Endothelial cell (in vitro differentiated cells): ENCODE results near the gene TTC9. TPM values are rescaled to one million over a fixed set of nuclear protein-coding genes. Genes with fewer than 3 reads are reported as not detected.

ENCODE experiments used
- DNase-seq: peaks from one replicate; pipeline ENCODE4 v3.0.0; 2021; ENCODE audit warnings: low spot score
- H3K27ac Mint-ChIP-seq: one replicate; pipeline ENCODE4 v1.8.0; 2021; ENCODE audit warnings: mixed read lengths, inconsistent platforms; ENCODE audit not compliant: unreplicated experiment
- H3K27me3 Mint-ChIP-seq: one replicate; pipeline ENCODE4 v1.8.0; 2021; ENCODE audit warnings: mild to moderate bottlenecking, moderate library complexity, mixed read lengths, inconsistent platforms; ENCODE audit not compliant: unreplicated experiment
- H3K36me3 Mint-ChIP-seq: one replicate; pipeline ENCODE4 v1.8.0; 2021; ENCODE audit warnings: mild to moderate bottlenecking, low read depth, mixed read lengths, inconsistent platforms; ENCODE audit not compliant: unreplicated experiment
- H3K4me1 Mint-ChIP-seq: one replicate; pipeline ENCODE4 v1.8.0; 2021; ENCODE audit warnings: mild to moderate bottlenecking, mixed read lengths, inconsistent platforms; ENCODE audit not compliant: unreplicated experiment
- H3K4me3 Mint-ChIP-seq: one replicate; pipeline ENCODE4 v1.8.0; 2021; ENCODE audit warnings: mild to moderate bottlenecking, mixed read lengths, inconsistent platforms; ENCODE audit not compliant: unreplicated experiment
- H3K9me3 Mint-ChIP-seq: one replicate; pipeline ENCODE4 v1.8.0; 2021; ENCODE audit warnings: mixed read lengths, inconsistent platforms; ENCODE audit not compliant: unreplicated experiment
- total RNA-seq: library from RNA; stranded (reverse); fragmentation: NEBNext Ultra II Directional; extraction: Animal tissue kit (Norgen Biotek cat#: 25700); gene quantifications from one replicate; pipeline ENCODE4 v1.2.1, GENCODE V29; 2021; ENCODE audit not compliant: unreplicated experiment
- TF ChIP-seq, protein P1 (sequence below): fragments of 200-600 bp; sonication (generic); IDR thresholded peaks from one replicate; pipeline ENCODE4 v1.5.0; 2021; ENCODE audit warnings: antibody characterized with exemption; ENCODE audit not compliant: unreplicated experiment

TTC9 gene
- total RNA-seq, 1 donor from 2014 or later: 16.9 TPM

DNA sequence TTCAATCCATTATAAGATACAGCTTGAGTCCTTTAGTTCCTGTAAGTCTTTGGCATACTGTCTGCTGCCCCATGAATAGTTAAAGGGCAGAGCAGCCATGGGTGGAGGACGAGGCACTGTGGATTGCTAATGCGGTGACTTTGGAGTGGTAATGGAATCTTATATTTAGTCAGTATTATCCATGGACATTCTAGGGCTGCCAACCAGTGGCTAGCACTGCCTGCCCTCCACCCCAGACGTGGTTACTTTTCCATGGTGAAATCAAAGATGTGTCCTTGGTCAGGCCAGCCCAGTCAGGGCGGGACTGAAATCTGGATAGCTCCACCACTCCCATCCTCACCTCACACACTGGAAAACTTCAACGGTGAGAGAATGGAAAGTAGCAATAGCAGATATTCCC, 2.3 kb downstream of the TTC9 start:
- Mint-ChIP-seq H3K4me3 (peak overlapping the region; percentile 96), H3K4me1 (peaks cover 61% of the 10 kb centered on the region), H3K9me3 (no peaks in the 10 kb centered on the region), H3K27ac (no peak overlapping the region), H3K27me3 (peaks cover 10% of the 10 kb centered on the region), H3K36me3 (peaks cover 5% of the 10 kb centered on the region)
- DNase-seq: no peak
- TF ChIP-seq, protein P1, sequence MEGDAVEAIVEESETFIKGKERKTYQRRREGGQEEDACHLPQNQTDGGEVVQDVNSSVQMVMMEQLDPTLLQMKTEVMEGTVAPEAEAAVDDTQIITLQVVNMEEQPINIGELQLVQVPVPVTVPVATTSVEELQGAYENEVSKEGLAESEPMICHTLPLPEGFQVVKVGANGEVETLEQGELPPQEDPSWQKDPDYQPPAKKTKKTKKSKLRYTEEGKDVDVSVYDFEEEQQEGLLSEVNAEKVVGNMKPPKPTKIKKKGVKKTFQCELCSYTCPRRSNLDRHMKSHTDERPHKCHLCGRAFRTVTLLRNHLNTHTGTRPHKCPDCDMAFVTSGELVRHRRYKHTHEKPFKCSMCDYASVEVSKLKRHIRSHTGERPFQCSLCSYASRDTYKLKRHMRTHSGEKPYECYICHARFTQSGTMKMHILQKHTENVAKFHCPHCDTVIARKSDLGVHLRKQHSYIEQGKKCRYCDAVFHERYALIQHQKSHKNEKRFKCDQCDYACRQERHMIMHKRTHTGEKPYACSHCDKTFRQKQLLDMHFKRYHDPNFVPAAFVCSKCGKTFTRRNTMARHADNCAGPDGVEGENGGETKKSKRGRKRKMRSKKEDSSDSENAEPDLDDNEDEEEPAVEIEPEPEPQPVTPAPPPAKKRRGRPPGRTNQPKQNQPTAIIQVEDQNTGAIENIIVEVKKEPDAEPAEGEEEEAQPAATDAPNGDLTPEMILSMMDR: no peak

GRCh38 chr14:70645892-70646291, 4.2 kb downstream of the TTC9 start:
- Mint-ChIP-seq H3K27me3 (peaks cover 4% of the 10 kb centered on the region), H3K4me3 (peak overlapping the region; percentile 74), H3K36me3 (peaks cover 9% of the 10 kb centered on the region), H3K27ac (peak overlapping the region; percentile 51), H3K9me3 (no peaks in the 10 kb centered on the region), H3K4me1 (peaks cover 60% of the 10 kb centered on the region)
- DNase-seq: no peak
- TF ChIP-seq, protein P1: no peak

DNA sequence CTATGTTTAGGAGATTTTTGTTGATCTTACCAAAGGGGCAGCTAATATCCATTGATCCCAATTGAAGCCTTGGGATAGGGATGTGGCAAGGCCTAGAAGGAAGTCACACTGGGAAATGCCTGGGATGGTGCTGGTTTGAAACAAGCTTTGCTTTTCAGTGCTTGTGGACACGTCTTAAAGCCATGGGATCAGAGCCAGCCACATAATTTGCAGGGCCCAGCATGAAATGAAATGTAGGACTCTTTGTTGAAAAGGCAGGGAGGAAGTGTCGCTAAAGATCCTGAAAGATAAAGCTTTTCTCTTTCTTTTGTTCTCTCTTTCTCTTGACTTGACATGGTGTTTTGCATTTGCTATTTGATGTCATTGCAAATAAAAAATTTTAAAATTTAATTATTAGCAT, 5.0 kb downstream of the TTC9 start:
- Mint-ChIP-seq H3K4me1 (peaks cover 59% of the 10 kb centered on the region), H3K36me3 (peaks cover 13% of the 10 kb centered on the region), H3K9me3 (no peaks in the 10 kb centered on the region), H3K27me3 (peaks cover 4% of the 10 kb centered on the region), H3K27ac (peak overlapping the region; percentile 58), H3K4me3 (peak overlapping the region; percentile 48)
- TF ChIP-seq, protein P1: no peak
- no peak for DNase-seq

GRCh38 chr14:70648346-70648745, 6.6 kb downstream of the TTC9 start:
- Mint-ChIP-seq H3K27me3 (peaks cover 5% of the 10 kb centered on the region), H3K9me3 (no peaks in the 10 kb centered on the region), H3K36me3 (peaks cover 17% of the 10 kb centered on the region), H3K4me1 (peaks cover 67% of the 10 kb centered on the region), H3K27ac (no peak overlapping the region), H3K4me3 (no peak overlapping the region)
- TF ChIP-seq, protein P1: no peak
- no peak for DNase-seq

- no peak overlapping the region for H3K27ac Mint-ChIP-seq
- H3K9me3 Mint-ChIP-seq: no peaks in the 10 kb centered on the region
- peak overlapping the region; percentile 8 for H3K4me3 Mint-ChIP-seq
- H3K36me3 Mint-ChIP-seq: peaks cover 14% of the 10 kb centered on the region
- peaks cover 69% of the 10 kb centered on the region for H3K4me1 Mint-ChIP-seq
- peaks cover 2% of the 10 kb centered on the region for H3K27me3 Mint-ChIP-seq
- no peak for DNase-seq
- TF ChIP-seq, protein P1: no peak
Measured at GRCh38 chr14:70649803-70650202, 8.1 kb downstream of the TTC9 start.
